Measurements from ENCODE around the gene SPARC.
"Not testable (repeated sequence)": the region's sequence is repeated elsewhere in the genome, so short reads cannot be mapped to it uniquely, and the experiment has no call there.

The SPARC gene

GRCh38 chr5:151686674-151687407 lies at the start of gene SPARC:
Gene SPARC, minus strand, starts transcription at chr5:151686915. Its CDS starts 10,727 bp downstream, at chr5:151676188.
- Histone ChIP-seq H3K27me3 (ENCODE audit: insufficient read depth, low read length) (no peaks in the 10 kb centered on the region), H3K4me1 (ENCODE audit: insufficient read depth, low read length) (peaks cover 19% of the 10 kb centered on the region), H3K4me3 (ENCODE audit: low read length) (peak within 1 kb of the TSS; percentile 86), H3K36me3 (ENCODE audit: insufficient read depth, low read length) (peaks cover 10% of the 10 kb centered on the region), H2AFZ (ENCODE audit: low read depth, low read length) (peak within 1 kb of the TSS; percentile 22), H3K9me3 (ENCODE audit: low read length) (no peaks in the 10 kb centered on the region)

- Histone ChIP-seq H3K9me3 (ENCODE audit: low read length) (no peaks in the 10 kb centered on the region), H3K4me3 (ENCODE audit: low read length) (no peak overlapping the region), H3K4me1 (ENCODE audit: insufficient read depth, low read length) (peaks cover 9% of the 10 kb centered on the region), H3K36me3 (ENCODE audit: insufficient read depth, low read length) (no peaks in the 10 kb centered on the region), H2AFZ (ENCODE audit: low read depth, low read length) (no peak overlapping the region), H3K27me3 (ENCODE audit: insufficient read depth, low read length) (no peaks in the 10 kb centered on the region)
Observed at GRCh38 chr5:151735646-151736045, 48.9 kb upstream of the SPARC start.

- no peak overlapping the region for H2AFZ ChIP-seq (ENCODE audit: low read depth, low read length)
- no peaks in the 10 kb centered on the region for H3K36me3 ChIP-seq (ENCODE audit: insufficient read depth, low read length)
- no peaks in the 10 kb centered on the region for H3K4me1 ChIP-seq (ENCODE audit: insufficient read depth, low read length)
- no peaks in the 10 kb centered on the region for H3K27me3 ChIP-seq (ENCODE audit: insufficient read depth, low read length)
- H3K9me3 ChIP-seq (ENCODE audit: low read length) = no peaks in the 10 kb centered on the region
- no peak overlapping the region for H3K4me3 ChIP-seq (ENCODE audit: low read length)
Observed at GRCh38 chr5:151734064-151734408, 47.3 kb upstream of the SPARC start.

DNA sequence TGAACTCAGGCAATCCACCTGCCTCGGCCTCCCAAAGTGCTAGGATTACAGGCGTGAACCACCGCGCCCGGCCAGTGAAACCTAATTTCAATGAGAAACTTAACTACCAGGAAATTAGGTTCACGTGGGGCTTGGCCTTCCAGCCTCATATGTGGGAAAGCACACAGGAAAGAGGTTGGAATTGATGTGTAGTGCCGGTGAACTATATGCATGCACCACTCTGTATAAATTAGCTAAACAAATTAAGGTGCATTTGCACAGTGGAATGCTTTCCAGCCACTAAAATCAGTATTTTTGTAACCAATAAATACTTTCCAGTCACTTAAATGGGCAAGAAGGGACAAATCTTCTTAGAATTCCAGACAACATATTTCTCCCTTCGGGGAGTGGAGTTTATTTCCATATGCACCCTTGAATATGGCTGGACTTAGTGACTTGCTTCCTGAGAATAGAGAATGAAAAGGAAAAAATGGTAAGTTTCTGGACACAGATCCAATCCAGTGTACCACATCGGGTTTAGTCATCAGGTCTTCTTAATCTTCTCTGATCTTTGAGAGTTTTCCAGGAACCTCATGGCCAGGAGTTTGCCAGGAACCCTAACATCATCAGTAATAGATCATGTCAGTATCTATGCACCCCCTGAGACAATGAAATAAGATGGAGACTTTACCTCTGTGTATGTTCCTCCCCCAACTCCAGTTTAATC lies 46.8 kb upstream of the SPARC start:
- no peaks in the 10 kb centered on the region for H3K27me3 ChIP-seq (ENCODE audit: insufficient read depth, low read length)
- H3K36me3 ChIP-seq (ENCODE audit: insufficient read depth, low read length) = no peaks in the 10 kb centered on the region
- H3K4me1 ChIP-seq (ENCODE audit: insufficient read depth, low read length) = no peaks in the 10 kb centered on the region
- no peak overlapping the region for H2AFZ ChIP-seq (ENCODE audit: low read depth, low read length)
- no peaks in the 10 kb centered on the region for H3K9me3 ChIP-seq (ENCODE audit: low read length)
- no peak overlapping the region for H3K4me3 ChIP-seq (ENCODE audit: low read length)

DNA sequence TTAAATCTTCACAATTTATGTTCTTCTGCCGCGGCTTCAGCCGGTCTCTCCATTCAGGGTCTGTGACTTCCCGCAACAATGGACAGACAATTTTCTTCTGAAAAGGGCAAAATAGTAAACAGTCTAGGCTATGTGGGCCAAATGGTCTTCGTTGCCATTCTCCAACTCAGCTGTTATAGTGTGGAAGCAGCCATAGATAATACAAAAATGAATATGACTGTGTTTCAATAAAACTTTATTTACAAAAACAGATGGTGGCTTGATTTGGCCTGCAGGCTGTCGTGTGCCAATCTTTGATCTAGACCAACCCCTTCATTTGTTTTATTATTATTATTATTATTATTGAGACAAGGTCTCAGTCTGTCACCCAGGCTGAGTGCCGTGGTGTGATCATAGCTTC lies 43.7 kb upstream of the SPARC start:
- Histone ChIP-seq H3K4me3 (ENCODE audit: low read length) (no peak overlapping the region), H3K9me3 (ENCODE audit: low read length) (no peaks in the 10 kb centered on the region), H3K36me3 (ENCODE audit: insufficient read depth, low read length) (no peaks in the 10 kb centered on the region), H3K27me3 (ENCODE audit: insufficient read depth, low read length) (no peaks in the 10 kb centered on the region), H2AFZ (ENCODE audit: low read depth, low read length) (no peak overlapping the region), H3K4me1 (ENCODE audit: insufficient read depth, low read length) (peaks cover 5% of the 10 kb centered on the region)

GRCh38 chr5:151729597-151729996 lies 42.9 kb upstream of the SPARC start:
- H3K9me3 ChIP-seq (ENCODE audit: low read length); H3K27me3 ChIP-seq (ENCODE audit: insufficient read depth, low read length); H3K4me3 ChIP-seq (ENCODE audit: low read length); H3K36me3 ChIP-seq (ENCODE audit: insufficient read depth, low read length); H3K4me1 ChIP-seq (ENCODE audit: insufficient read depth, low read length); H2AFZ ChIP-seq (ENCODE audit: low read depth, low read length): not testable (repeated sequence)

DNA sequence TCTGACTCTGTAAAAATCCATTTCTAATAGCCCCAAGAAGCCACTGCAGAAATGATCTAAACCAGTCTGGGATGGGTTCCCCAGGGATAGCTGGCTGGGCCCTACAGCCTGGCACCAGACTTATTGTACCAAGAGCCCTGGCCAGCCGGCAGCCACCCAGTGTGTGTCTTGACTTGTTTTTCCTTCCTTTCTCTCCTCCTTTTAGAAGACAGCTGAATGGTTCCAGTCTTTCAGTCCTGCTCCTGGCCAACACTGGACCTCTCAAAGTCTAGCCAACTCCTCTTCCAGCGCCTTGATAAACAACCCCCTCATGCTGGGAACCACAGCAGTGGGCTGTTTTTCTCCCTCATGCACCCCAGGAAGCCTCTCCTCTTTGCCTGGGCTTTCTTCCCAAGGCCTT lies 37.6 kb upstream of the SPARC start:
- Histone ChIP-seq H3K9me3 (ENCODE audit: low read length) (no peaks in the 10 kb centered on the region), H3K4me3 (ENCODE audit: low read length) (no peak overlapping the region), H3K4me1 (ENCODE audit: insufficient read depth, low read length) (peaks cover 14% of the 10 kb centered on the region), H3K27me3 (ENCODE audit: insufficient read depth, low read length) (no peaks in the 10 kb centered on the region), H2AFZ (ENCODE audit: low read depth, low read length) (no peak overlapping the region), H3K36me3 (ENCODE audit: insufficient read depth, low read length) (no peaks in the 10 kb centered on the region)

DNA sequence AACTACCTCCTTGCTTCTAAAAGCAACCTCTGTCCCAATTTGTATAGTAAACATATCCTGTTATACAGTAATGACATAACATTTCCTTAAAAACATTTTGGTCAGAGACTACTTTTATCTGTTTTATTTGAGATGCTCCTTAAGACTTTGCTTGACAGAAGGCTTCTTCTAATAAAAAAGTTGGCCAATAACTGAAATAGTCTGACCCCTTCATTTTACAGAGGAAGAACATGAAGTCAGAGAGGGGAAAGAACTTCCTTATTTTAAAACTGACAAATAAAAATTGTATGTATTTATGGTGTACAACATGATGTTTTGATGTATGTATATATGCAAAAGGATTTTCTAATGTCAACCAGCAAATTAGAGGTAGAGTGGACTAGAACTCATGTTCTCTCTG lies 35.8 kb upstream of the SPARC start:
- Histone ChIP-seq H3K36me3 (ENCODE audit: insufficient read depth, low read length) (no peaks in the 10 kb centered on the region), H3K9me3 (ENCODE audit: low read length) (no peaks in the 10 kb centered on the region), H3K4me3 (ENCODE audit: low read length) (no peak overlapping the region), H3K4me1 (ENCODE audit: insufficient read depth, low read length) (peaks cover 14% of the 10 kb centered on the region), H3K27me3 (ENCODE audit: insufficient read depth, low read length) (no peaks in the 10 kb centered on the region), H2AFZ (ENCODE audit: low read depth, low read length) (no peak overlapping the region)

DNA sequence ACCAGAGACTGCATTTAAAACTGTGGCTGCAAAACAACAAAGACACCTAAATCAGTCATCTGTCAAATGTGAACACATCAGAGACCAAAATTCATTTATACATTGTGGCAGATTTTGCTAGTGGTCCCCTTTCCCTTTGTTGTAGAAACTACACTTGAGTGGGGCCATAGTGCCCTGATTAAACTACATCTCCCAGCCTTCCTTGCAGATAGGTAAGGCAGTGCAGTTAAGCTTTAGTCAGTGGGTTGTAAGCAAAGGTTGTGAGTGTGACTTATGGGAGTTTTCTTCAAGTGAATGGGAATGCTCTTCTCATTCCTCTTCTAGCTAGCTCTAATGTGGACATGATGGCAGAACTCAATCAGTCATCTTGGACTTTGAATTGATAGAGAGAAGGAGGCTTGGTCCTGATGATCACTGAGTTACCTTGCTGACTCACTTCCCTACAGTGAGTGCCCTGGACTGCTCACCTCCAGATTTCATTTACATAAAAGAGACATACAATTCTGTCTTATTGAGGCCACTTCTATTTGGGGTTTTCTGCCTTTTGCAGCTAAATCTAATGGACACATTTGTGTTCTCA lies 35.2 kb upstream of the SPARC start:
- H3K36me3 ChIP-seq (ENCODE audit: insufficient read depth, low read length) = no peaks in the 10 kb centered on the region
- H3K4me1 ChIP-seq (ENCODE audit: insufficient read depth, low read length) = peaks cover 14% of the 10 kb centered on the region
- H3K4me3 ChIP-seq (ENCODE audit: low read length) = no peak overlapping the region
- no peaks in the 10 kb centered on the region for H3K9me3 ChIP-seq (ENCODE audit: low read length)
- no peaks in the 10 kb centered on the region for H3K27me3 ChIP-seq (ENCODE audit: insufficient read depth, low read length)
- no peak overlapping the region for H2AFZ ChIP-seq (ENCODE audit: low read depth, low read length)

GRCh38 chr5:151721087-151721646 lies 34.5 kb upstream of the SPARC start:
- Histone ChIP-seq H3K27me3 (ENCODE audit: insufficient read depth, low read length) (no peaks in the 10 kb centered on the region), H3K4me1 (ENCODE audit: insufficient read depth, low read length) (peaks cover 9% of the 10 kb centered on the region), H3K4me3 (ENCODE audit: low read length) (no peak overlapping the region), H3K9me3 (ENCODE audit: low read length) (no peaks in the 10 kb centered on the region), H3K36me3 (ENCODE audit: insufficient read depth, low read length) (no peaks in the 10 kb centered on the region), H2AFZ (ENCODE audit: low read depth, low read length) (no peak overlapping the region)

DNA sequence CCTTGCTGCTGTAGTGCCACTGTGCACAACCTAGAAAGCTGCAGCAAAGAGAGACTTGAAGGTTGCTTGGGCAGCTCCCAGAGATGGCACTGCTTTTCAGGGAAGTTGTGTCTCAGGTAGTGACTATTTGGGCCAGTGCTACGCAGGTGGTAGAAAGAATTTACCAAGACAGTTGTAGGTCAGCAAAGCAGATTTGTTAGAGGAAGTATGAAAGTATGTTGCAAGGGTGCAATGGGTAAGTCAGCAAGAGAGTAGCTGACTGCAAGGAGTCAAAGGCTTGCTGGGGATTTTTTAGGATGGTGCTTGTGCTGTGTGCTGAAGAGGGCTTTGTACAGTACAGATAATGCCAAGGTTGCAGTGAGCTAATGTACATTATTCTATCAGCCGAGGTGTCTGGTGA lies 33.5 kb upstream of the SPARC start:
- no peaks in the 10 kb centered on the region for H3K27me3 ChIP-seq (ENCODE audit: insufficient read depth, low read length)
- no peak overlapping the region for H2AFZ ChIP-seq (ENCODE audit: low read depth, low read length)
- no peaks in the 10 kb centered on the region for H3K9me3 ChIP-seq (ENCODE audit: low read length)
- no peak overlapping the region for H3K4me3 ChIP-seq (ENCODE audit: low read length)
- H3K36me3 ChIP-seq (ENCODE audit: insufficient read depth, low read length) = no peaks in the 10 kb centered on the region
- H3K4me1 ChIP-seq (ENCODE audit: insufficient read depth, low read length) = peaks cover 9% of the 10 kb centered on the region

GRCh38 chr5:151719228-151720000 lies 32.7 kb upstream of the SPARC start:
- H3K9me3 ChIP-seq (ENCODE audit: low read length) = no peaks in the 10 kb centered on the region
- H2AFZ ChIP-seq (ENCODE audit: low read depth, low read length) = no peak overlapping the region
- peaks cover 9% of the 10 kb centered on the region for H3K4me1 ChIP-seq (ENCODE audit: insufficient read depth, low read length)
- H3K4me3 ChIP-seq (ENCODE audit: low read length) = no peak overlapping the region
- no peaks in the 10 kb centered on the region for H3K27me3 ChIP-seq (ENCODE audit: insufficient read depth, low read length)
- no peaks in the 10 kb centered on the region for H3K36me3 ChIP-seq (ENCODE audit: insufficient read depth, low read length)

DNA sequence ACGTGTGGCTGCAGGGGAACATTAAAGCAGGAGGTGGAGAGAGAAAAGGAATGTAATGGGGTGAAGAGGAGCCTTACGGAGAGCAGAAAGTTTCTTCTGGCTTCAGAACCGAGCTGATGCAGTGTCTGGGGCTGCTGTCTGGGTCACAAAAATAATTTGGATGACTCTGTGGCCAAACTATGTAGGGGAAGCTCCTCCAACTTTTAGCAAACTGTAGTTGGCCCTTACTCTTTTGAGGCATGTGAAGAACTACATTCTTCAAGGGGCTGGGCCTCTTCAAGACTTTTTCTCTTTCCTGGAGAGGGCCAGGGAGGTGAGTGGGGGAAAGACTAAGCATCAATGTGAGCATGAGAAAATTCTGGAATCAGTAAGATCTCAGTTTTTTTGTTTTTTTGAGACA lies 31.9 kb upstream of the SPARC start:
- Histone ChIP-seq H2AFZ (ENCODE audit: low read depth, low read length) (no peak overlapping the region), H3K36me3 (ENCODE audit: insufficient read depth, low read length) (no peaks in the 10 kb centered on the region), H3K27me3 (ENCODE audit: insufficient read depth, low read length) (no peaks in the 10 kb centered on the region), H3K9me3 (ENCODE audit: low read length) (no peaks in the 10 kb centered on the region), H3K4me1 (ENCODE audit: insufficient read depth, low read length) (peaks cover 9% of the 10 kb centered on the region), H3K4me3 (ENCODE audit: low read length) (no peak overlapping the region)
